Fibroblast of mammary gland (primary cell): ENCODE results near the gene KRTAP1-1.

Experiments used
- DNase-seq: peaks from one replicate; pipeline ENCODE4 v3.0.0-alpha.2; 2010; ENCODE audit warnings: low read depth
- H3K4me3 ChIP-seq: 2 replicates; pipeline ENCODE4 v1.5.1; 2011; ENCODE audit warnings: low read depth, mild to moderate bottlenecking, low read length, moderate library complexity; ENCODE audit not compliant: control insufficient read depth
- TF ChIP-seq, protein P1 (sequence below): conservative IDR thresholded peaks from 2 replicates; pipeline ENCODE4 v1.5.1; 2011; ENCODE audit warnings: low read depth, low read length, inconsistent platforms; ENCODE audit not compliant: control insufficient read depth, insufficient read depth

KRTAP1-1 gene

DNA sequence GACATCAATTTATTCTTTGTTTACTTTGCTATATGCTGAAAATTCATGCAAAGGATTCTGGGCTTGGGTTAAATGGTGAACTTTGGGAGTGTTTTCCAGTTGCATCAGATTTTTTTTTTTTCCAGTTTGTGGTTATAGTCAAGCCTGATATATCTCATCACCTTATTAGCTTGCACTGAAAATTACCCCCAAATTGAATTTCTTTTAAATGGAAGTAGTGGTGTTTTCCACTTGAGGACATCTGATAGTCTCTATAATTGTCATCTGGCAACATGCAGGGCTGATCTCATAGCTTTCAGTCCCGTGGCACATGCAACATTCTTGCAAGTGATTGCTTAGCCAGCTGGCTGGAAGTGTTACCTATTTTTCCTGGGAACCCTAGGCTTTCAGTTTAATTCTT lies 27.6 kb downstream of the KRTAP1-1 start:
- H3K4me3 ChIP-seq = no peak overlapping the region
- DNase-seq = peak; percentile 35
- TF ChIP-seq, protein P1, sequence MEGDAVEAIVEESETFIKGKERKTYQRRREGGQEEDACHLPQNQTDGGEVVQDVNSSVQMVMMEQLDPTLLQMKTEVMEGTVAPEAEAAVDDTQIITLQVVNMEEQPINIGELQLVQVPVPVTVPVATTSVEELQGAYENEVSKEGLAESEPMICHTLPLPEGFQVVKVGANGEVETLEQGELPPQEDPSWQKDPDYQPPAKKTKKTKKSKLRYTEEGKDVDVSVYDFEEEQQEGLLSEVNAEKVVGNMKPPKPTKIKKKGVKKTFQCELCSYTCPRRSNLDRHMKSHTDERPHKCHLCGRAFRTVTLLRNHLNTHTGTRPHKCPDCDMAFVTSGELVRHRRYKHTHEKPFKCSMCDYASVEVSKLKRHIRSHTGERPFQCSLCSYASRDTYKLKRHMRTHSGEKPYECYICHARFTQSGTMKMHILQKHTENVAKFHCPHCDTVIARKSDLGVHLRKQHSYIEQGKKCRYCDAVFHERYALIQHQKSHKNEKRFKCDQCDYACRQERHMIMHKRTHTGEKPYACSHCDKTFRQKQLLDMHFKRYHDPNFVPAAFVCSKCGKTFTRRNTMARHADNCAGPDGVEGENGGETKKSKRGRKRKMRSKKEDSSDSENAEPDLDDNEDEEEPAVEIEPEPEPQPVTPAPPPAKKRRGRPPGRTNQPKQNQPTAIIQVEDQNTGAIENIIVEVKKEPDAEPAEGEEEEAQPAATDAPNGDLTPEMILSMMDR = no peak

DNA sequence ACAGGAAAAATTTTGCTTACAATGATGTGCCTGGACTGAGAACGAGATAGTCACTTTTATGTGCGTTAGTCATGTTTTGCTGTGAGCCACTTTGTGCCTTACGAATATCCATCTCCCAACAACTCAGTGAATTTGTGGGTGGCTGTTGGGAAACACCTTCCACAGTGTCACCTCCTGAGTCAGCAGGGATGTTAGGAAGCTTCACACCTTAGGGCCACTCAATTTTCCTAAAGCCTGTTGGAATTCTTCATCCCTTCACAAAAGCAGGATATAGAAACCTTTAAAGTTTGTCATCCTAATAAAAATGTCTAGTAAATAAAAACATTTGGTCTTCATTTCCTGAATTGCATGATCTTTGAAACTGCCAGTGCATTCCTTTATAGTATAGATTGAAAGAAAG lies 28.1 kb downstream of the KRTAP1-1 start:
- peak; percentile 41 for DNase-seq
- H3K4me3 ChIP-seq = no peak overlapping the region
- TF ChIP-seq, protein P1 = no peak

DNA sequence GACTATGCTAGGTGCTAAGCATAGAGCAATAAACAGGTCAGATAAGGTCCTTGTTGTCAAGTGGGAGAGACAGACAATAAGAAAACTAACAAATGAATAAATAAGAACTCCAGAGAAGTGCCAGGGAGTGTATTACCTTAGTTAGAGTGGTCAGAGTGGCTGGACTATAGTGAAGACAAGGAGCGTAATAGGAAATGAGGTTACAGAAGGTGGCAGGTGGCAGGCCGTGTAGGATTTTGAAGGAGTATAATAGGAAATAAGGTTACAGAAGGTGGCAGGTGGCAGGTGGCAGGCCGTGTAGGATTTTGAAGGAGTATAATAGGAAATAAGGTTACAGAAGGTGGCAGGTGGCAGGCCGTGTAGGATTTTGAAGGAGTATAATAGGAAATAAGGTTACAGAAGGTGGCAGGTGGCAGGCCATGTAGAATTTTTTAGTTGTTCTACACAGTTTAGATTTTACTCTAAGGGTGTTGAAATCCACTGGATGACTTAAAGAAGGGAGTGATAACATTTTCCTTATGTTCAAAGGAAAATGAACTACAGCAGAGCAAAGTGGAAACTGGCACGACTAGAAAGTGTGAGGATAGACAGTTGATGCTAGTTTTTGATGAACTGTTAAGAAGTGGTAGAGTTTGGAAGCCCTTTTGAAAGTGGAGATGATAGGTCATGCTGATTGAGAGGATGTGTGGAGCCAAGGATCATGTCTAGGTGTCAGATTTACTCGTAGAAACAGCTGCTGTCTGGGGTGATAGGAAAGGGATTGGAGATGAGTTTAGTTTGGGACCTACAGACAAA lies 28.7 kb downstream of the KRTAP1-1 start:
- no peak for DNase-seq
- TF ChIP-seq, protein P1 = no peak
- H3K4me3 ChIP-seq = no peak overlapping the region

DNA sequence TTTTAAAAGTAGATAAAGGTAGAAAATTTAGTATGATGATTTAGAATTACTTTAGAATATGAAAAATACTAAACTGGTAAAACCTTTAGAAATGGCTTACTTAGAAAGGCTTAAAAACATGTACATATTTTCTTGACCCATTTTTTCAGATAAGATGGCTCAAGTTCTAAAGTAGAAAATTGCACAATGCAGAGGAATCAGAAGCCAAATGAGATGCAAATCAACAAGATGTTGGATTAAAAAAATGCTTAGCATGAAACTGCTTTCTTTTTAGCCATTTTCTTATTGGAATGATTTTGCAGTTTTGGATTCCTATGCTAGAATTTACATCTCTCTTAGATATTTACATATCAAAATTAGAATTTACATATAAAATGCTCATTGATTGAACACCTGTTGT lies 30.8 kb downstream of the KRTAP1-1 start:
- TF ChIP-seq, protein P1 = no peak
- no peak overlapping the region for H3K4me3 ChIP-seq
- no peak for DNase-seq

DNA sequence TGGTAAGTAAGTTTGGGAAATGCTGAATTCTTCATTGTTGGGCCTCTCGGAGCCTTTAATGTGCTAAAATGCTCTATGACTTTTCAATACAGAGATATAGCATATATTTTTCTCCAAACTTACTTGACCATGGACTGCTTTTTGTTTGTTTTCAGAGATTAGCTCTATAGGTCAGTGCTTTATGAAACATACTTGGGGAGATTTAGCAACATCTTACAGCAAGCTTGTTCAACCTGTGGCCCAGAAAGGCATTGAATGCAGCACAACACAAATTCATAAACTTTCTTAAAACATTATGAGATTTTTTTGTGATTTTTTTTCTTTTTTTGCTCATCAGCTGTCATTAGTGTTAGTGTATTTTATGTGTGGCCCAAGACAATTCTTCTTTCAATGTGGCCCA lies 31.3 kb downstream of the KRTAP1-1 start:
- no peak for DNase-seq
- TF ChIP-seq, protein P1 = no peak
- H3K4me3 ChIP-seq = no peak overlapping the region

DNA sequence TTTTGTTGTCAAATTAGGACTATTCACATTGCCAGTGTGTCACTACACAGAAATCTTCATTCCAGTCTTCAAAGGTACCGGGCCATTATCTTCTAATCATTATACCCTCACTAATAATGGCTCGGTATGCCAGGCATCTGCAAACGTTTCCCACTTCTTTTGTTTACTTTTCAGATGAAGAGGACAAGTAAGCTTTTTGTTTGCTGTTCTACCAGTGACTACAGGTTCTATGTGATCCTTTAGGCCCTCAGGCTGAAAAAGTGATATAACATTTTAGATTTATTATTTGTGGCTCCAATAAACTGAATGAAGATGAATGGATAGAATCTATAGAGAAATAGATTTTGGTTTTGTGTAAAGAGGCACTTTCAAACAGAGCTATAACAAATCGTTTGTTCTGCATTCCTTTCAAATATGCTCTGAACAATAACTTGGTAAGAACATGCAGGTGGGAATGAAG lies 31.9 kb downstream of the KRTAP1-1 start:
- H3K4me3 ChIP-seq = no peak overlapping the region
- TF ChIP-seq, protein P1 = no peak
- DNase-seq = no peak
